ENCODE measurements around the gene DAGLA.

DAGLA gene

GRCh38 chr11:61700720-61701119 lies 20.5 kb downstream of the DAGLA start:
- DNase-seq = no peak
- Histone ChIP-seq H2AFZ (ENCODE audit: low read length) (no peak overlapping the region), H3K27me3 (replicated peaks; ENCODE audit: insufficient read depth, low read length) (peaks cover 82% of the 10 kb centered on the region), H3K4me2 (ENCODE audit: low read depth, low read length) (no peak overlapping the region), H3K27ac (ENCODE audit: low read length) (no peak overlapping the region), H3K4me1 (ENCODE audit: low read length) (no peaks in the 10 kb centered on the region), H3K36me3 (replicated peaks; ENCODE audit: insufficient read depth, low read length) (no peaks in the 10 kb centered on the region), H4K20me1 (ENCODE audit: insufficient read depth, low read length) (no peaks in the 10 kb centered on the region; the same call in 1 of the 2 replicates), H3K79me2 (ENCODE audit: low read length) (no peaks in the 10 kb centered on the region), H3K4me3 (ENCODE audit: low read length) (no peak overlapping the region), H3F3A (ENCODE audit: insufficient read depth, low read length) (no peaks in the 10 kb centered on the region), H3K9me3 (replicated peaks; ENCODE audit: insufficient read depth, low read length) (no peaks in the 10 kb centered on the region), H3K9me2 (replicated peaks; ENCODE audit: insufficient read depth, low read length) (no peaks in the 10 kb centered on the region), H3K9ac (ENCODE audit: low read length) (no peak overlapping the region)
- no peak for TF ChIP-seq CTCF (IDR thresholded peaks at IDR 0.05; ENCODE audit: low read length)
- TF ChIP-seq EZH2phosphoT487 (IDR thresholded peaks at IDR 0.05; ENCODE audit: low read length) = no peak
- TF ChIP-seq EZH2 (optimal IDR thresholded peaks at IDR 0.05; ENCODE audit: low read depth, low read length) = no peak

GRCh38 chr11:61701242-61701886 lies 21.2 kb downstream of the DAGLA start:
- Histone ChIP-seq H3K9ac (ENCODE audit: low read length) (no peak overlapping the region), H3K4me2 (ENCODE audit: low read depth, low read length) (no peak overlapping the region), H4K20me1 (ENCODE audit: insufficient read depth, low read length) (no peaks in the 10 kb centered on the region; the same call in 1 of the 2 replicates), H3F3A (ENCODE audit: insufficient read depth, low read length) (no peaks in the 10 kb centered on the region), H3K4me3 (ENCODE audit: low read length) (no peak overlapping the region), H3K9me2 (replicated peaks; ENCODE audit: insufficient read depth, low read length) (no peaks in the 10 kb centered on the region), H3K9me3 (replicated peaks; ENCODE audit: insufficient read depth, low read length) (no peaks in the 10 kb centered on the region), H3K79me2 (ENCODE audit: low read length) (no peaks in the 10 kb centered on the region), H3K27ac (ENCODE audit: low read length) (no peak overlapping the region), H2AFZ (ENCODE audit: low read length) (no peak overlapping the region), H3K4me1 (ENCODE audit: low read length) (no peaks in the 10 kb centered on the region), H3K36me3 (replicated peaks; ENCODE audit: insufficient read depth, low read length) (no peaks in the 10 kb centered on the region), H3K27me3 (replicated peaks; ENCODE audit: insufficient read depth, low read length) (peaks cover 85% of the 10 kb centered on the region)
- peak; percentile 12; the same call in 1 of the 2 replicates for TF ChIP-seq CTCF (IDR thresholded peaks at IDR 0.05; ENCODE audit: low read length)
- TF ChIP-seq EZH2 (optimal IDR thresholded peaks at IDR 0.05; ENCODE audit: low read depth, low read length) = no peak
- no peak for DNase-seq

- TF ChIP-seq EZH2 (optimal IDR thresholded peaks at IDR 0.05; ENCODE audit: low read depth, low read length) (no peak), EZH2phosphoT487 (IDR thresholded peaks at IDR 0.05; ENCODE audit: low read length) (no peak), CTCF (IDR thresholded peaks at IDR 0.05; ENCODE audit: low read length) (no peak)
- DNase-seq = no peak
- Histone ChIP-seq H3K9me2 (replicated peaks; ENCODE audit: insufficient read depth, low read length) (no peaks in the 10 kb centered on the region), H3F3A (ENCODE audit: insufficient read depth, low read length) (no peaks in the 10 kb centered on the region), H3K36me3 (replicated peaks; ENCODE audit: insufficient read depth, low read length) (no peaks in the 10 kb centered on the region), H3K79me2 (ENCODE audit: low read length) (no peaks in the 10 kb centered on the region), H3K27me3 (replicated peaks; ENCODE audit: insufficient read depth, low read length) (peaks cover 85% of the 10 kb centered on the region), H3K4me2 (ENCODE audit: low read depth, low read length) (peak overlapping the region; percentile 36; the same call in 1 of the 2 replicates), H3K9ac (ENCODE audit: low read length) (no peak overlapping the region), H3K27ac (ENCODE audit: low read length) (no peak overlapping the region), H3K9me3 (replicated peaks; ENCODE audit: insufficient read depth, low read length) (no peaks in the 10 kb centered on the region), H2AFZ (ENCODE audit: low read length) (no peak overlapping the region), H3K4me3 (ENCODE audit: low read length) (no peak overlapping the region), H3K4me1 (ENCODE audit: low read length) (no peaks in the 10 kb centered on the region), H4K20me1 (ENCODE audit: insufficient read depth, low read length) (no peaks in the 10 kb centered on the region; the same call in 1 of the 2 replicates)
Measured at GRCh38 chr11:61702701-61703312, 22.6 kb downstream of the DAGLA start.

Data from MM.1S (cell line).